Adipose tissue (tissue), 3 donors: ENCODE results near the gene C4orf50. TPM values are rescaled to one million over a fixed set of nuclear protein-coding genes. Genes with fewer than 3 reads are reported as not detected.

Experiments used
- H3K27ac ChIP-seq: one replicate; pipeline ENCODE4 v1.5.1; 2013; ENCODE audit warnings: low read depth, low read length
- WGBS, 3 donors: extraction: QIAGEN DNeasy Blood & Tissue Kit; methylation state at CpG; one replicate each; pipeline ENCODE4 v1.1.7; 2013; 5-methylcytosine and 5-hydroxymethylcytosine counted together
- polyA plus RNA-seq, 3 donors: library from polyadenylated mRNA; stranded (reverse); fragments of 200-250 nt; gene quantifications; one replicate each; pipeline ENCODE4 v1.2.3, GENCODE V29; 2013
- donor health status: healthy with polysubstance abuse.
- donor health status: Bipolar disorder and iron deficiency.
- donor health status: healthy.

Gene C4orf50
- polyA plus RNA-seq, 3 donors = 0.01 to 0.03 TPM; not detected in 1

GRCh38 chr4:5892323-5893003 lies 125.8 kb downstream of the C4orf50 start:
- H3K27ac ChIP-seq = no peak overlapping the region
- WGBS, 3 donors = 3 to 5% (median 4%) methylated on average over 44 to 99 of the region's 100 CpGs

DNA sequence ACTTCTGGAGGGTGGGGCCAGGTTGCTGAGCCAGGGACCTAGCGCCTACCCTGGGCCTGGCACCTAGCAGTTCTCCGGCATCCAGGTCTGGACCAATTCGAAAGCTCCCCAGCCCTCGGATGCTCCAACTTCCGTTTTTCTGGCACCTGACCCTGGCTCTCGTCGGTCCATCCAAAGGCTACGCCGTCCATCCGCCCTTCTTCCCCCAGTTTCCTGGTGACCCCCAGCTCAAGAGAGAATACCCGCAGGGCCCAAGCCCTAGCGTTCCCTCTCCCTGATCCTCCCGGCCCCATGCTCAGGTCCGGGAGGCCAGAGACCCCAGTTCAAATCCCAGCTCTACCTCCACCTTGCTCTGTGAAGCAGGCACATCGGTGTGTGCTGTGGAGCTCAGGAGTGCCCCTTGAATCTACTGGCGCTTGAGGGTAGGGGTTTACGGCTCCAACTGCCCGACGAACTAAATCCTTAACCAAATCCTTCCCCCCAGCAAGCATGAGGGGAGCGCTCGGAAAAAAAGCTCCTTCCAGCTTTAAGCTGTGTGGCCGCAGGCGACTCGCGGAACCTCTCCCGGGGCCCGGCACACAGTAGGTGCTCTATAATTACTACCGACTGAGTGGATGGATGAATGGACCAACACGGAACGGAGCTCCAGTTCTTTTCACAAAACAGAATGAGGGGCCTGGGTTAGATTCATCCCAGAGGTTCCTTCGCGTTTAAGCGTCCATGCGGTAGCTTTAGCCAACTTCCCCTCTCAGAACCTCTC lies 126.5 kb downstream of the C4orf50 start:
- no peak overlapping the region for H3K27ac ChIP-seq
- WGBS, 3 donors = 9 to 16% (median 15%) methylated on average over 34 of the region's 34 CpGs

DNA sequence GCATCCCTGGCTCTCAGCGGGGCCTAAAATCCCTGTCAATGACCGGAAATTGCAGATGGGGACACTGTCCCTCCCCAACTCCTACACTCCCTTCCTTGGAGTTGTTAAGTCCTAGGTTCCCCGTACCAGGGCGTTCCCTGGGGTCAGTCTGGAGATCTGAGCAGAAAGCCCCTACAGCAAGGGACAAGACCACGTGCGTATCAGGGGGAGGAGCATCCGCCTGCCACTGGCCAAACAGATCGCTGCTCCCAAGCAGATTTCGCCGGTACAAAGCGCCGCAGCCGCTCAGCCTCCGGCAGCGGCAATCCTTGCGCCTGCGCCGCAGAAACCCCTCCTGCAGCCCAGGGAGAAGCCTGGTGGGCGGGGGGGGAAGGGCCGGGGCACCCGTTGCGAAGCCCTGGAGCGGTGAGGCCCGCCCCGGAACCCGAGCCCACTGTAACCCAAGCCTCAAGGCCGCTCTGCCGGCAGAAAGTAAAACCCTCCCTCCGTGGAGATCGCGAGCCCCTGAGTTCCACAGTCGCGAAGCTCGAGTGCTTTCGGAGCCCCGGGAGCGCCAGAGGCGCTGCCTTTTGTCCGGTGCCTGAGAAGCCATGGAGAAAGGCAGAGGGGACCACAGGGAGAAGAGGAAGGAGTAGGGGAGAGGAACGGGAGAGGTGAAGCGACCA lies 128.0 kb downstream of the C4orf50 start:
- no peak overlapping the region for H3K27ac ChIP-seq
- WGBS, 3 donors = 0 to 3% (median 1%) methylated on average over 39 to 41 of the region's 41 CpGs

GRCh38 chr4:5889002-5889696 lies 129.1 kb downstream of the C4orf50 start:
- H3K27ac ChIP-seq = no peak overlapping the region
- 23 to 26% (median 23%) methylated on average over 8 of the region's 8 CpGs for WGBS, 3 donors

GRCh38 chr4:5888222-5889001 lies 129.8 kb downstream of the C4orf50 start:
- 1 to 2% (median 2%) methylated on average over 55 to 81 of the region's 81 CpGs for WGBS, 3 donors
- no peak overlapping the region for H3K27ac ChIP-seq

GRCh38 chr4:5887361-5888221 lies 130.6 kb downstream of the C4orf50 start:
- no peak overlapping the region for H3K27ac ChIP-seq
- 2 to 4% (median 2%) methylated on average over 43 to 70 of the region's 70 CpGs for WGBS, 3 donors

GRCh38 chr4:5887011-5887360 lies 131.2 kb downstream of the C4orf50 start:
- 30 to 44% (median 36%) methylated on average over 8 of the region's 8 CpGs for WGBS, 3 donors
- H3K27ac ChIP-seq = no peak overlapping the region

DNA sequence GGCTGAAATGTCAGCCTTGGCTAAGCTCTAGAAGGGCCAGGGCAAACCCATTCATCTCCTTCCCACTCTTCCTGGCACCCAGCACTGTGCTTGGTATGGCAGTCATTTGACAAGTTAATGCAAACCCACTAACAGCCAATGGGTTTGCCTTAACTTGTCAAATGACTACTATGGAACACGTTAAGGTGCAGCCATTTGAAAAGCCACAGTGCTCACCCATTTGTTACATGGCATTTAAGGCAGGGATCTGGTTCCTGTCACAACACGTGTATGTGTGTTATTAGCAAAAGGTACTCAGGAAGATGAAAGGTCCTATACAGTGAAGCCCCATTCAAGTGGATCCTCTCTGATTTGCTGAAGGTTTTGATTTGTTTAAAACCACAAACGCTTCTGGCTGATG lies 132.5 kb downstream of the C4orf50 start:
- 49 to 73% (median 71%) methylated on average over 3 of the region's 3 CpGs for WGBS, 3 donors
- no peak overlapping the region for H3K27ac ChIP-seq

DNA sequence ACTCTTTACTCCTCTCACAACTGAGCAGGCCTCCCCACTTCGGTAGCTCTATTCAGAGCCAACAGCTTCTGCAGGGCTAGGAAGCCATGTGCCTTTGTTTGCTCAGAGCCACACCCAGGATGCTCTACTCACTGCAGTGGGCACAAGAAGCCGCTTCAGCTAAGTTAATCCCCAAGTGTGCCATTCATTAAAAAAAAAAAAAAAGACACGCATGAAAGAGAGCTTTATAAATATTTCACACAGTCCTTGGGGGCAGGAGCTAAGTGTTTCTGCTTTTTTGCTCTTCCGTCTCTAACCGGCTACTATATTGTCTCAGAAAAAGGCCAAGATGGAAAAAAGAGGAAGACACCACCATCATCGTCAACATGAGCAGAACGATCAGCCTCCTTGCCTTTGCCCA lies 133.4 kb downstream of the C4orf50 start:
- WGBS, 3 donors = 54 to 64% (median 60%) methylated on average over 7 of the region's 7 CpGs

DNA sequence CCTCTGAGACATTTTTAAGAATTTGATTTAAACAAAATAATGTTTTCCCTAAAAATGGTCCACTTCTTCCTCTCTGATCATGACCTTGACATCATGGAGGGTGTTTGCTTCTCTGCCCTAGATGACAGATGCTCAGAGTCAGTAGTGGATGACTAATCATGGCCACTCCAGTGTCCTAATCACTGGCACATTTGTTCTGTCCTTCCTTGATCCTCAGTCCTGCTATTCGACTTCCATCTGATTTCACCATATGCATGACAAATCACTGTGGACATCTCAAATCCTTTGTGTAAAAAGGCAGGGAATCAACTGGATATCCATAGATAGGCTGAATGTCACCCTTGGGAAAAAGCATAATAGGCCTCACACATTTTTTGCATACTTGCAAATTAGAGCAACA lies 134.3 kb downstream of the C4orf50 start:
- 36 to 70% (median 51%) methylated on average over 1 of the region's 1 CpG for WGBS, 3 donors

More for the DNA sequence above, 133.4 kb downstream of the C4orf50 start:
- no peak overlapping the region for H3K27ac ChIP-seq

DNA sequence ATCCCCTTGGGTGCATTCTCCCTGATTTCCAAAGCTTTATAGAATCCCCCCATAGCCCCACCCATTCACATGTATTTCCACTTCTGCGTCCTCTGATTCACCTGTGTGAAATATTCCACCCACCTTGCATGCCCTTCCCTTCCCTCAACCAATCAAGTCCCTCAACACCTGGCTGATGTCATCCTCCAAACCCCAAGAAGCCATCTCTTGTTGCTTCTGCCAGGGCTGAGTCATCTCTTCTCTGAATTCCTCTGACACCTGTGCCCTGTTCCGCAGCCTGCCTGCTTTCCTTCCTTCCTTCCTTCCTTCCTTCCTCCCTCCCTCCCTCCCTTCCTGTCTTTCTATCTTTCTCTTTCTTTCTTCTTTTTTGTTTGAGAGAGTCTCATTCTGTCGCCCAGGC lies 135.3 kb downstream of the C4orf50 start:
- 63 to 80% (median 79%) methylated on average over 3 of the region's 3 CpGs for WGBS, 3 donors

More for the DNA sequence above, 134.3 kb downstream of the C4orf50 start:
- no peak overlapping the region for H3K27ac ChIP-seq

DNA sequence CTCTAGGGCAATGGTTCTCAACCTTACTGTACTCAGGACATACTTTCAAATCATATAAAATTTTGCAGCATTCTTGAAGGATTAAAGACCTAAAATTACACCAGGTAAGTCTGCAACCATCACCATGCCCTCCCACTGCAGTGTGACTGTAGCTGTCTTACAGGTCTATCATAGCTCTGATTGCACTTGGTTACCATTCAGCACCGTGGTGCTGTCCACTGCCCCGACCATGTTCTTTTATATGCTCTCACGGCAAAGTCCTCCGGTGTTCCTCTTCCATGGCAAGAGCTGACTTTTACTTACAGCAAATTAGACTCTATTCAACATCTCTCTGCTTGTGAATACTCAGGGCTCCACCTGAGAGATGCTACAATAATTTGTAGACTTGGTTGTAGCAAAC lies 136.9 kb downstream of the C4orf50 start:
- H3K27ac ChIP-seq = no peak overlapping the region
- WGBS, 3 donors = 18 to 42% (median 40%) methylated on average over 4 of the region's 4 CpGs

More for the DNA sequence above, 135.3 kb downstream of the C4orf50 start:
- H3K27ac ChIP-seq = no peak overlapping the region

GRCh38 chr4:5878359-5878758 lies 139.9 kb downstream of the C4orf50 start:
- WGBS, 3 donors = 68 to 85% (median 85%) methylated on average over 6 of the region's 6 CpGs
- H3K27ac ChIP-seq = no peak overlapping the region

- H3K27ac ChIP-seq = no peak overlapping the region
- 58 to 87% (median 84%) methylated on average over 9 of the region's 9 CpGs for WGBS, 3 donors
Measured at GRCh38 chr4:5877392-5877791, 140.8 kb downstream of the C4orf50 start.

- no peak overlapping the region for H3K27ac ChIP-seq
- WGBS, 3 donors = 40 to 49% (median 40%) methylated on average over 6 of the region's 6 CpGs
Measured at GRCh38 chr4:5874811-5875449, 143.3 kb downstream of the C4orf50 start.

DNA sequence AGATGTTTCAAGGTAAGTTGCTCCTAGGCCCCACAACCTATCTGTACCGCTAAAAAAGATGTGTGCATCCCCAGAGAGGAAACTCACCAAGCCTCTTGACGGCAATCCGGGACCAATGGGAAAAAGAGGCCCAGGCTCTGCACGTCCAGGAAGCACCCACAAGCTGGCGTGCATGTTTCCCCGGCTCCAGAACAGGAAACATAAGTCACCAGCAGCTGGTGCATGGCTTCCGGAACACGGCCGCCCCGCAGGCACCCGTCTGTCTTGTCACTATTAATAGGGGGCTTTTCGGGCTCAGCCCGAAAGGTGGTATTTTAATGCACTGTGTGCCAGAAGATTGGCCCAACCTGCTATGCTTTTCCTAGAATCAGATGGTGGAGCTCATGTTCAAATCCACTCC lies 147.5 kb downstream of the C4orf50 start:
- 43 to 68% (median 55%) methylated on average over 13 of the region's 13 CpGs for WGBS, 3 donors
- H3K27ac ChIP-seq = no peak overlapping the region
